Heart left ventricle (tissue), 13 donors: ENCODE data around the gene ARPC2.

Source experiments
- POLR2A ChIP-seq, 2 donors: fragments of 450-650 bp; IDR thresholded peaks; one replicate each; pipeline ENCODE4 v1.6.1; 2017; ENCODE audit warnings: antibody characterized with exemption in 2 of 2, mild to moderate bottlenecking in 2 of 2, moderate library complexity in 2 of 2
- TF ChIP-seq, protein P1 (sequence below), 12 donors: fragments of 200-600 bp; sonication (generic) in 4 of 12; IDR thresholded peaks; one replicate each; pipeline versions ENCODE4 v1.5.0 to v1.8.0; 2018 to 2022; ENCODE audit warnings: antibody characterized with exemption in 12 of 12, mild to moderate bottlenecking in 5 of 12
- donor health status: ischemic (EF 13 %, LVEDD 7.1; RV severe dilation, severe dysfunction).
- donor health status: DM: no; HTN: yes; CAD: no.
- donor health status: DM: no; HTN: no; CAD: no.
- donor health status: ischemic (EF 25% LVEDD 6.9; RV normal size, moderate dysfunction).
- donor health status: ischemic (EF 25% LVEDD 5.7; RV mildly dilated, moderate dysfunction).
- donor health status: ischemic (EF 35%, LVEDD 5.7; RV mildly dilated, moderate dysfunction).
- donor health status: nonischemic (EF 11% LVEDD 7.7; RV severe dilation, severe dysfunction).
- donor health status: DM: yes; HTN: yes; CAD: no.
- donor health status: PGD.
- donor health status: ischemic (EF 29% LVEDD 5.4; RV normal size, mild dysfunction).
- donor health status: nonischemic (EF 23%, LVEDD 6.1; RV moderate dilation, normal function).

GRCh38 chr2:218187296-218188015 lies 29.5 kb upstream of the ARPC2 start:
- TF ChIP-seq, protein P1, sequence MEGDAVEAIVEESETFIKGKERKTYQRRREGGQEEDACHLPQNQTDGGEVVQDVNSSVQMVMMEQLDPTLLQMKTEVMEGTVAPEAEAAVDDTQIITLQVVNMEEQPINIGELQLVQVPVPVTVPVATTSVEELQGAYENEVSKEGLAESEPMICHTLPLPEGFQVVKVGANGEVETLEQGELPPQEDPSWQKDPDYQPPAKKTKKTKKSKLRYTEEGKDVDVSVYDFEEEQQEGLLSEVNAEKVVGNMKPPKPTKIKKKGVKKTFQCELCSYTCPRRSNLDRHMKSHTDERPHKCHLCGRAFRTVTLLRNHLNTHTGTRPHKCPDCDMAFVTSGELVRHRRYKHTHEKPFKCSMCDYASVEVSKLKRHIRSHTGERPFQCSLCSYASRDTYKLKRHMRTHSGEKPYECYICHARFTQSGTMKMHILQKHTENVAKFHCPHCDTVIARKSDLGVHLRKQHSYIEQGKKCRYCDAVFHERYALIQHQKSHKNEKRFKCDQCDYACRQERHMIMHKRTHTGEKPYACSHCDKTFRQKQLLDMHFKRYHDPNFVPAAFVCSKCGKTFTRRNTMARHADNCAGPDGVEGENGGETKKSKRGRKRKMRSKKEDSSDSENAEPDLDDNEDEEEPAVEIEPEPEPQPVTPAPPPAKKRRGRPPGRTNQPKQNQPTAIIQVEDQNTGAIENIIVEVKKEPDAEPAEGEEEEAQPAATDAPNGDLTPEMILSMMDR (IDR thresholded peaks at IDR 0.05): no peak
- no peak for TF ChIP-seq POLR2A (IDR thresholded peaks at IDR 0.05)
